Femur (tissue), 1 donor: ENCODE measurements around the gene SNRPD3.
A peak's percentile ranks its signal among the peaks of the same experiment; 100 is the strongest.
"Not testable (repeated sequence)": the region's sequence is repeated elsewhere in the genome, so short reads cannot be mapped to it uniquely, and the experiment has no call there.

Experiments used
- DNase-seq: peaks from one replicate; pipeline ENCODE4 v3.0.0-alpha.2; 2017

SNRPD3 gene

DNA sequence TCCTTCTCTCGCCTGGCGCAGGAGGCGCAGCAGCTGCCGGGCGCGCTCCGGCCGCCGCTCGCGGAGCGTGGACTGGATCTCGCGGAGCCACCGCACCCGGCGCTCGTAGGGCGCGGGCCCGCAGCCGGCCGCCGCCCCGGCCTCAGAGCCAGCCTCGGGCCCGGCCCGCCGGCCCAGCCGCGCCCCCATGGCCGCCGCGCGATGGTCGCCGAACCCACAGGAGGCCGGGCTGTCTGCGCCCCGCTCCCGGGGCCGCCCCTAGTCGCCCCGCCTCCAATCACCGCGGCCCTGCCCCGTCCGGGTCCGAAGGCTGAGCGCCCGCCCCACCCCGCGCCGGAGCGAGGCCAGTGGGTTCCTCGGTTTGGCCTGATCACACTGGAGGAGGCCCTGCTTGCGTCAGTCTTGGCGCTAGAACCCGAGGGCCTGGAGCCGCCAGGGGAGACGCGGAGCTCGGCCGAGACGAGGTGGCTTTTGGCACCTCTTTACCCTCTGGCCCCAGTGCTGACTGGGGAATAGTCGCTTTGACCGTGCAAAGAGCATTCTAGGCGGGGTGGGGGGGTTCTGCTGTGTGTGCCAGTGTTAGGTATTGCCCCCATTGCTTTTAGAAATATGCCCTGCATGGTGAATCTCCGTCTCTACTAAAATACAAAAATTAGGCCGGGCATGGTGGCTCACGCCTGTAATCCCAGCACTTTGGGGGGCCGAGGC is 37.2 kb downstream of the SNRPD3 start, which contains the start of gene LRRC75B:
TSS of gene LRRC75B (minus strand) at position 223 of the 708 bp plus-strand sequence. CDS start at position 189, 34 bp downstream.
- DNase-seq = peak; percentile 93

DNA sequence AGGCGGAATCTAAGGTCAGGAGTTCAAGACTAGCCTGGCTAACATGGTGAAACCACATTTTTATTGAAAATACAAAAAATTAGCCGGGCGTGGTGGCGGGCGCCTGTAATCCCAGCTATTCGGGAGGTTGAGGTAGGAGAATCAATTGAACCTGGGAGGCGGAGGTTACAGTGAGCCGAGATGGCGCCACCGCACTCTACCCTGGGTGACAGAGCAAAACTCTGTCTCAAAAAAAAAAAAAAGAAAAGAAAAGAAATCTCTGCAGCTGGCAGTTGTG is 37.7 kb downstream of the SNRPD3 start:
- DNase-seq = not testable (repeated sequence)

DNA sequence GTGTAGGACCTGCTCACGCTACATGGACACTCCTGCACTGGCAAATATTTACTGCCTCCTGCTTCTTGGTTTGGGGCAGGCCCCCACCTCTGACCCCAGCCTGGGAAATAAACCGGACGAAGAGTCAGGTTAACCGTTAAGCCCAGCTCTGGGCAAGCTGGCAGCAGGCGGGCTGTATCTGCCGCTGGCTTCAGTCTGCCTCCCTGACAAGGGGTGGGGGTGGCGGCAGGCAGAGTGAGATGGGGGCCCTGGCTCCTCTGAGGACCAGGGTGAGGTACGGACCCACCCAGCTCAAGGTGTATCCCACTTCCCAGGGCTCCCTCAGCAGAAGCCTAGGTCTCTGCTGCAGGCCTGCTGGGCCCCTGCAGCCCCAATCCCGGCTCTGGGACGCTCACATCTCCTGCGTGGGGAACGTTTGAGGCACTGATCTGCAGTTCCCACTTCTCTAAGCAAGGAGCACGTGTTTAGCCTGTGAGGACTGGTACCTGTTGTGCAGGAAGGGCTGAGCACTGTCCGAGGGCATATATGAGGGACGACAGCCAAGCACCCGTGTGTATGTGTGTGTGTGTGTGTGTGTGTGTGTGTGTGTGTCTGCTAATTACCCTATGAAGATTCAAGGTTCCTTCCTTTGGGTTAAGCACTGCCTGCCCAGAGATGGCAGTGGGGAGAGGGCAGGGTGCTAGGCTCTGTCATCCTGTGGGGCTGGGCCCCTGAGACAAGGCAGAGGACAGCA is 38.2 kb downstream of the SNRPD3 start:
- peak; percentile 30 for DNase-seq

DNA sequence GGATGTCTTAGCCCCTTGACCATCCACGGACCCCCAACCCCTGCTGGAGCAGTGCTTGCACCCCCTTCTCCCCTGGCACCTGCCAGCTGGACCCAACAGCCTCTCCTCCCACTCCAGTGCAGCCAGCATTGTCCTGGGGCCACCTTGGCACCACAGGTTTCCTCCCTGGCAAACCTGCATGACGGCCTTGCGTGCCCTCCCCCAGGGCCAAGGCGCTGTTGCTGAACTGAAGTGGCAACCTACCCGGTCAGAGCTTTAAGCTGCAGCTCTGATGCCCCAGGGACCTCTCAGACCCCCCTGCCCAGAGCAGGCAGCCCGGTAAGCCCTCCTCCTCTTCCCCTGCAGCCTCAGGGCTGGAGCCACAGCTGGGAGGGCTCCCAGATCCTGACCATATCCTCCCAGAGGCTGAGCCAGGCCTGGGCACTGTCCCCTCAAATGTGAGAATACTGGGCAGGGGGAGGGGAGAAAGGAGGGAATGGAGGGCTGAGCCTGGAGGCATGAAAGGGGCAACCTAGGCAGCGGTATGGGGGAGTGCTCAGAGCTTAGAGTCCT is 38.8 kb downstream of the SNRPD3 start:
- peak; percentile 37 for DNase-seq

DNA sequence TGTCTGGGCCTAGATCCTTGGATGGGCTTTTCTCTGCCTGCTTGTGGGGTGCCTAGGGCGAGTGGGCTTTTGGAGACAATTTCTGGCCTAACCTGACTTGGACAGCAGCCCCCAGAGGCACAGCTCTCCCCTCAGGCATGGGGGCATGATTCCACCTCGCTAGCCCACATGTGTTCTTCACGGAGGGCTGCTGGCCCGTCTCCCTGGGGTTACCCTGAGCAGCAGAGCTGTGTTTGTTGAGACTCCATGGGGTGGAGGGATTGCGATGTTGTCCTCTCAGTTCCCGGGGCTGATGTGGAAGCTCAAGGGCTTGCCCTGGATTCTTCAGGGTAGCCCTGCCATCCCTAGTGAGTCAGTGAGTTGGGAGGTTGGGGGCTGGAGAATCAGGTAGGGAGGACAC is 39.4 kb downstream of the SNRPD3 start:
- no peak for DNase-seq

DNA sequence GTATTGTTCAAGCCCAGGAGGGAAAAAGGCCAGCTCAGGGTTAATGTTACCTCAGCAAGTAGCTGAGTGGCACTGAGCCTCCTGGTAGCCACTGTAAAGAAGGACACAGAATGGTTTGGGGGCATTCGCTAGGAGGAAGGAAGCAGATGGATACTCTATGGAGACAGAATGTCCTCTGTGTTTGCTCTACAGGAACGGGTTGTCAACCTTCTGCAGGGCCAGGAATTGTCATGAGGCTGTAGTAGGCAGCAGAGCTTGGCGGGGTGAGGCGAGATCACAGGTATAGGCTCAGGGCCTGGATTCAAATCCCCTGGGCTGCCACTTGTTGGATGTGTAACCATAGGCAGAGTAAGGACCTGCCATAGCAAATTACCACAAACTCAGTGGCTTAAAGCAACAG is 40.1 kb downstream of the SNRPD3 start:
- no peak for DNase-seq

DNA sequence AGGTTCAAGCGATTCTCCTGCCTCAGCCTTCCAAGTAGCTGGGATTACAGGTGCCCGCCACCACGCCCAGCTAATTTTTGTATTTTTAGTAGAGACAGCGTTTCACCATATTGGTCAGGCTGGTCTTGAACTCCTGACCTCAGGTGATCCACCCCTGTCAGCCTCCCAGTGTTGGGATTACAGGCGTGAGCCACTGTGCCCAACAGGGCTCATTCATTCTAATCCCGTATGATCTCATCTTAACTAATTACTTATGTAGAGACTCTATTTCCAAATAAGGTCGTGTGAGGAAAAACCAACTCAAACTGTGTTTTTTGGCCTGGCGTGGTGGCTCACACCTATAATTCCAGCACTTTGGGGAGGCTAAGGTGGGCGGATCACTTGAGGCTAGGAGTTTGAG is 41.3 kb downstream of the SNRPD3 start:
- DNase-seq = not testable (repeated sequence)

DNA sequence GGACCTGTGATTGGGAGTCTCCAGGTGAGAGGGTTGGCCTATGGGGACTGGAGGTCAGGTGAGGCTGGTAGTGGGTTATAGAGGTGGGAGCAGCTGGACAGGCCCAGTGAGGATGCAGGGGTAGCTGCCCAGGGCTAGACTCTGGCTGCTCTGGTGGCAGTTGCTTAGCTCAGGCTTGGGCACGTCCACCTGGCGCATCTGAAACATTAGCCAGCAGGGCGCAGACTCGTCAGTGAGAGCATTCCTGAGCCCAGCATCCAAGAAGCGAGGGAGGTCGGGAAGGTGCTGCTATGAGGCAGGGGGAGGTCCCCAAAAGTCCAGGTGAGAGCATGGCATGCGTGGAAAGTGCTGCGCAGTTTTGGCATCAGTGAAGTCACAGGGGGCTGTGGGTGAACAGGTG is 43.7 kb downstream of the SNRPD3 start:
- no peak for DNase-seq

DNA sequence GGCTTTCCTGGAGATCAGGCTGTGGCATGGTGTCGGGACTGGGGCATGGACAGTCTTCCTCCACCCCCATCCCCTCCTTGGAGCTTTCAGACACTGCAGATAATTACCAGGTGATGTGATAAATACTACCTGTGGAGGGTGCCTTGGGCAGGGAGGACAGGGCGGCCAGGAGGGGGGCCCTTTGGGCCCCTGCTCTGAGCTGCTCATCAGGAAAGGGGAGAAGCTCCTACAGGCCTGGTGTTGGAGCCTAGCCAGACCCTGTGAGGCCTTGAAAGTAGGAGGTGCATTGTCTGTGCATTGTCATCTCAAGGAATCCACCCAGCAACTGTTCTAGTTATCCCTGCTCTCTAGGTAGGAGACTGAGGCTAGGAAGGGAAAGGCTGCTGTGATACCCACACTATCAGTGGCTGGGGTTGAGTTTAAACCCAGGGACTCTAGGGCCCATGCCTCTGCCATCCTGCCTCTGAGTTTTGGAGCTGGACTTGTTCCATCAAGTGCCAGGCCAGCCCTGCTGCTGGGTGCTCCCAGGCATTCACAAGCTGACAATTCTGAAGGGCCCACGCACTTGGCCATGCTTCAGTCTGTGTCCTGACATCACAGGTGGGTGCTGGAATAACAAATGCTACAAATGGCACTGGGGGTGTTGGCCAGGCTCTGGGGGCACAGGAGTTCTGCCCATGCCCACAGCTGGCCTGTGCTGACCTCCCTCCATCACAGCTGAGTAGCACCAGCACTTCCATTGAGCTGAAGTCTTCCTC is 44.3 kb downstream of the SNRPD3 start:
- not testable (repeated sequence) for DNase-seq

DNA sequence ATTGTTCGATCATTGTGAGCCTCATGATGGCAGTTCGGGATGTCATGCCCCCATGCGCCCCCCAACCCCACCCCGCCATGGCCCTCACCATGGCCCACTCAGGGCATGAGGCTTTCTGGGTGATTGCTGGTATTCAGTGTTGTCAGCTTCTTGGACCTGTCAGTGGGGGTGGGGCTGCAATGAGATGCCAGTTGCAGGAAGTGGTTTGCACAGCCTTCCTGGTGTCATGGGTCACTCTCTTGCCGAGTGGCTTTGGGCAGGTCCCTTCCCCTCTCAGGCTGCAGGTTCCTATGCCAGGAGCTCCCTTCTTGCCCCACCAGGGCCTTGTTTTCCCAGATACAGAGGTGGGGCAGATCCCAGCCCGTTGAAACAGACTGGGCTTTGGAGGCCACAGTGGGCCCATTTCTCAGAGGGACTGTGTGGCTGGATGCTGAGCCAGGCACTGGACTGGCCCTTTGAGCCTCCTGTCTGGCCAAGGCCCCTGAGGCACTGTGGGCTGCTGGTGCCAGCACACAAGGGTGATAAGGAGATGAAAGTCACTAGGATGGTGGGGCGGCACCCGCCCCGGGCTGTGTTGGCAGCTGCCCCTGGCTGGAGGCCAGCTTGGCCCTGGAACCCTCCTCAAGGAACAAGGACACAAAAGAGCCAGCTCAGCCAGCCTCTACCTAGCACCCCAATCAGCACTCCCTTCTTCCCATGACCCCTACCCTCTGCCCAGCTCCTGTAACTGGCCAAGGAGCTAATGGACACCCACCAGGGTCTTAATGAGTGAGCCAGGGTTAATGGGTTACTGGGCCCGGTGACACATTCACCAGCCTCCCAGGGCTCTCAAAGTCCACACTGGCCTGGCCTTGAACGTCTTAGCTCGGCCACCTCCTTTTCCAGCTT is 45.7 kb downstream of the SNRPD3 start:
- DNase-seq = peak; percentile 27

DNA sequence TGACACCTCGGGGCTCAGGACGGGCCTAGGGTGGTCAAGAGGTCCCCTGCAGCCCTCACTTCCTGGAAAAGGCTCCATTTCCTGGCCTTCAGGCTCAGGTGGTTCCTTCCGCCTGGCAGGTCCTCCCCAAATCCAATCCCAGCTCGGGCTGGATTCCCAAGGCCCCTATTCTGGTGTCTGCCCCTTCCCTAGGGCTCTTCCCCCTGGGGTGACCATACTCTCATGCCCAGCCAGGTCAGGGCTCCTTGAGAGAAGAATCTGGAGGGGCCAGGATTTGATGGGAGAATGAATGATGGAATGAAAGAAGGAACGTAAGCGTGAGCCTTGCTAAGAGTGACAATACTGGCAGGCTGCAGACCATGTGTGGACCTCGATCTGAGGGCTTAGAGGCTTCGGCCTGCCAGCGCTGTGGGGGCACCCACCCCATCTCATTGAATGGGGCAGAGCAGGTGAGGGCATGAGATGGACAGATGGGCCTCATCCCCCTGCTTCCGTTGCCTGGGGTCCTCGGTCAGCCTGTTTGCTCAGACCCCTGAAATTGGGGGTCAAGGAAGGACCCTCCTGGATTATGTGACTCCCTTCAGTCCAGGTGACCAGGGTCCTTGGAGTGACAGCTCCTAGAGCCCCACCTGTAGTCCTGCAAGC is 46.4 kb downstream of the SNRPD3 start:
- DNase-seq = not testable (repeated sequence)

DNA sequence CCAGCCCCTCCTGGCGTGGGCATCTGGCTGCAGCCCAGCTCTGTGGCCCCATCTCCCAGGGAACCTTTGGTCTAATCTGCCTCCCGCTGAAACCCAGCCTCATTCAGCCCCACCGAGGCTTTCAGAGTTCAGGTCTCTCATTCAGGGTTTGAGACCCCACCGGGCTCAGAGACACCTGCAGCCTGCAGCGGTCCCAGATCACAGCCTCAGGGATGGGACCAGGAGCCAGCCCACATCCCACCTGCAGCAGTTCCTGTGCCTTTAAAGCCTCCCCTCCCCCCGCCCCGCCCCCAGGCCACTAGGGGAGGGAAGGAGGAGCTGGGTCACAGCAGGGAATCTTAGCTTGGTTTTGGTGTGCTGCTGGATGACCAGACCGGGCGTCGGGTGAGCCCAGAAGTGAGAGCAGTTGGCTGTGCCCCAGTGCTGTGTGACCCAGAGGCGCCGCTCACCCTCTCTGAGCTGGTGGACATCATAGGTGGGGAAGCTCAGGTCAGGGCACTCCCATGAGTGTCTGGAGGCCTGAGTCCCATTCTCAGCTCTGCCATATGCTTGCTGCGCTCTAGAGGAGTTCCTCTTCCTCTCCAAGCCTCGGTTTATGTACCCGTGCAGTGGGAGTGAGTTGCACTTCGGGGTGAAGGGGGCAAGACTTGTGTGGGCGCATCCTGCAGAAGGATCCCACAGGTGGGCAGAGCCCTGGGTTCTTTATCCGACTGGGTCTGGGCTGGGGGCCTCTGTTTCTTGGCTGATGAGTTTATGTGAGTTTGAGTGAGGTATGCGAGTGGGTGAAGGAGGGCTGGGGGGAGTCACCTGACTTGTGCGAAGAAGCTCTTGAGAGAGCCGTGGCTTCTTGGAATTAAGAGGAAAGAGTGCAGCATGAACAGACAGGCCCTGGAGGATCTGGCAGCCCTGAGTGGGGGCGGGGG is 47.3 kb downstream of the SNRPD3 start, which contains the start of gene GGT1:
TSS of gene GGT1 (plus strand) at position 347 of the 923 bp plus-strand sequence. CDS start 7,889 bp downstream, outside the sequence.
- DNase-seq = not testable (repeated sequence)

DNA sequence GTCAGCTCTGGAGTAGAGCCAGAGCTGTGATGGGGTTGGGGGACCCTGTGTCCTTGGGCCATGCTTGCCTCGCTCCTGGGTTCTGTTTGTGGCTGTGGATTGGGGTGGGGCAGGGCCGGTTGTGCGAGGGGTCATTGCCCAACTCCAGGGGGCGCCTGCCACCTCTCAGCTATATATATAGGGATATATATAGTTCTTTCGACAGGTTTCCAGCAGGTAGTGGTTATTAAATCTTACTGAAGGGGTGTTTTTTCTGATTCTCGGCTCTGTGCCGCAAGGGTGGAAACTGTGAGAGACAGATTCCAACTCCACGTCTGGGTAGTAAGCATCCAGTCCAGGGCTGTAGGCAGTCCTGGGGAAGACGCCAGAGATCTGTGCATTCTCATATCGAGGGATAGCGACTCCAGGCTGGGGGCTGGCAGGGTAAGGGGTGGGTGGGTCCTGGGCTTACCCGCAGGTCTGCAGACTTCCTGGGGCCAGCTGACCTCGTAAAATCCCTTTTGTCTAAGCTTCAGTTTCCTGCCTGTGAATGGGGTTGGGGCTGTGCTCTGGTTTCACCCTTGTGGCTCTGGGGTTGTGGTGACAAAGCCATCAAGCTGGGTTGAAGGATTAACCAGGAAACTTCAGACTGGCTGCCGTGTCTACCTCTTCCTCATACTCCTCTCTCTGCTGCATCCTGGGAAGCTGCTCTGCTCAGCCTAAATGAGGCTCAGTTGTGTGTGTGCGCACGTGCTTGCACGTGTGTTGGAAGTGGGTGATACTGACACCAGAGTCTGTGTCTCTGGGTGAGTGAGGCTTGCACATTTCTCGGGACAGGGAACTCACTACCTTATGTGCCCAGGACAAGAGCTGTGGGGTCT is 48.2 kb downstream of the SNRPD3 start:
- peak; percentile 33 for DNase-seq

DNA sequence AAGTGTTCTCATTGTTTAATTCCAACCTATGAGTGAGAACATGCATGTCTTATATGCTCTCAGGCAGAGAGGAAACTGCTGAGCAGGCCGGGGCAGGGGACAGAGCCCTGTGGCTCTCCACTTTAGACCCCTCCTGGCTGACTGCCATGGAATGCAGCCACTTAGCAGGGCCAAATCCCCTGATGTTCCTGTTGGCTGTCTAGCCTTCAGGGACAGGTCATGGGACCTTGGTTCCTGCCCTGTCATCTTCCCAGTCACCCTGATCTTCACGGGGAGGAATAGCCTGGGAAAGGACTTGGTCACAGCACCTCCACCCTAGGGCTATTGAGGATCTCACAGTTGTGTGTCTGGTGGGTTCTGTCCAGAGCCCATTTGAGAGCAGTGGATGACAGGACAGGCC is 50.5 kb downstream of the SNRPD3 start:
- DNase-seq = not testable (repeated sequence)

DNA sequence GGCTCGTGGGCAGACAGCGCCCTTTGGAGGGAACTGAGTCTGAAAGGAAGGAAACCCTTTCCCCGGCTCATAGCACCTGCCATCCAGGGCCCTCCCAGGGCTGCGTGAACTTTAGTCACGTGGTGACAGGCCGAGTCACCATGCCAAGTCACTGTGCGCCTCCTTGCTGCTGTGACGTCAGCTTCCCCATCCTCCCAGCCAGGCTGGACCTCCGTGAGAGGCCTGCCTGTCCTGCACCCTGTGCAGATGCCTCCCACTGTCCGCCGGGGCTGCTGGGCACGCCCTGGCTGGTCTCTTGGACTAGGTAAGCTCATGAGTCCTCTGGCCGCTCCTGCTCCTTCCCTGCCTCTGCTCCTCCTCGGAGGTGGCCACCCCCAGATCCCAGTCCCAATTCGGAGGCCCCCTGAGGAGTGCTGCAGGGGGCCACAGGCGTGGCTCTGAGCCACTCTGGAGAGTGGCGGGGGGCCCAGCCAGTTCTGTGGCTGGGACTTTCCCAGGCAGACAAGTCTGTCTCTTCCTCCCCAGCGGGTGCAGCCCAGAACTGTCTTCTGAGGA is 51.7 kb downstream of the SNRPD3 start:
- peak; percentile 46 for DNase-seq

DNA sequence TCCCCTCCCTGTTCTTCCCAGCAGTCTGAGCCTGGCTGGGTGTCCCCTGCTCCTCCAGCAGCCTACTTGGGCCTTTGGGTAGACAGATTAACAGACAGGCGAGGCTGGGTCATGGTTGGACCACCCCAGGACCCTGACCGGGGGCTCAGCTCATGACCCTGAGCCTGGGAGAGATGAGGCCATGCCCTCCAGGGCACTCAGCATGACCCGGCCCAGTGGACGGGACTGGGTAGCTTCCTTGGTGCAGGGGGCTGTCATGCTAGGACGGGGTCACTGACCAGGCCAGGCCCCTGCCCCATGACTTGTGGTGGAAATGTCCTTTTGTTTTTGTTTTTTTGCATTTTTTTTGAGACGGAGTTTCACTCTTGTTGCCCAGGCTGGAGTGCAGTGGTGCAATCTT is 52.5 kb downstream of the SNRPD3 start:
- DNase-seq = not testable (repeated sequence)

DNA sequence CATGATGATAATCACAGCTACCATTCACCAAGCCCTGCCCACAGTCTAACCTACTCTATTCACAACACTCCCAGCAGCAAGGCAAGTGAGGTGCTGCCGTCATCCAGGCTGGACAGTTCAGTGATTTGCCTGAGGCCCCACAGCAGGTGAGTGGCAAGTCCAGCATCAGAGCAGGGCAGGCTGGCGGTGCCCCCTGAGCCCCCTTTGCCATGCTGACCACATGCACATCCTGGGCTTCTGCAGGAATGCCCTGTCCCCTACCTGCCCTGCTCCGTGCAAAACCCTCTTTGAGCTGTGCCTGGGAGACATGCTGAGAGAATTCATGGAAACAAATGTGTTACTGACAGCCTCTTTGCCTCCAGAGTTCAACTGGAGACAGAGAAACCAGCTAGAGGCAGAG is 54.1 kb downstream of the SNRPD3 start:
- DNase-seq = not testable (repeated sequence)

DNA sequence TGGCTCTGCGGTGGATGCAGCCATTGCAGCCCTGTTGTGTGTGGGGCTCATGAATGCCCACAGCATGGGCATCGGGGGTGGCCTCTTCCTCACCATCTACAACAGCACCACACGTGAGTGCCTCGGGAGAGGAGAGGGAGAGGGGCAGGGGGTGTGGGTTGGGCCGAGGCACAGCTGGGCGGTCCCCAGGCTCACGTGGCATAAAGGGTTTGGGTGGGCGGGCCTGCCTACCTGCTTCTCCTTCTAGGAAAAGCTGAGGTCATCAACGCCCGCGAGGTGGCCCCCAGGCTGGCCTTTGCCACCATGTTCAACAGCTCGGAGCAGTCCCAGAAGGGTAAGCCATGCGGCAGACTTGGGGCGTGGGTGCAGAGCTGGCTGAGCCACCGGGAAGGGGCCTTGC is 59.0 kb downstream of the SNRPD3 start:
- DNase-seq = not testable (repeated sequence)

DNA sequence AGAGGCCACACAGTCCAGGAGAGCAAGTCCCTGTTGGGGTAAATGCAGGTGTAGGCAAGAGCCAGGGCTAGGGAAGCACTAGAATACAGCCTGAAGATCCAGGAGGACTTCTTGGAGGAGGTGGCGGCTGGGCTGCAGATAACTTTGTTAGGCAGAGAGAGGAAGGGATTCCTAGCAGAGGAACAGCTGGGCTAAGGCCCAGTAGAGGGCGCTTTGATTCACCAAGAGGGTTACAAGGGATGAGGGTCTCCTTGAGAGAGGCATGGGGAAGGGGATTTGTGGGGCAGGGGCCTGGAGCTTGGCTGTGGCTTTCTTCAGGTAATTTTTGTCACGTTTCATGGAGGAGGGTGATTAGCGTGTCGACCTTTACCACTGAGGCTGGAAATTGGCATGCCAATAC is 65.4 kb downstream of the SNRPD3 start:
- not testable (repeated sequence) for DNase-seq
